ENCODE results near the gene JAG1.

DNA sequence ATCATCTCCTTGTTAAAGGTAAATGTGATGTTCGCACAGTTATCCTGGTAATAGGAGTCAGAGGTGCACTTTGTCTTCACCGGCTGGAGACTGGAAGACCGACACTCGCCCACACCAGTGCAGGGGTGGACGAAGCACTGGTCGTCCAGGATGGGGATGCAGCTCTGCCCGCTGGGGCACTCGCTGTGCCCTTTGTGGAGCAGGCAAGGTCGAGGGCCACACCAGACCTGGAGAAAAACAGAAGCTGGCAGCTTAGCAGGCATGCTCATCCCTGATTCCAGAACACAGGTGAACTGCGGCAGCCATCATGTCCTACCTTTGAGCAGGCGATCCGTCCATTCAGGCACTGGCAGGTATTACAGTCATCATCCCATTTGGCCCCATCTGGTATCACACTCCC lies 32.3 kb downstream of the JAG1 start:
- TF ChIP-seq, protein P1, sequence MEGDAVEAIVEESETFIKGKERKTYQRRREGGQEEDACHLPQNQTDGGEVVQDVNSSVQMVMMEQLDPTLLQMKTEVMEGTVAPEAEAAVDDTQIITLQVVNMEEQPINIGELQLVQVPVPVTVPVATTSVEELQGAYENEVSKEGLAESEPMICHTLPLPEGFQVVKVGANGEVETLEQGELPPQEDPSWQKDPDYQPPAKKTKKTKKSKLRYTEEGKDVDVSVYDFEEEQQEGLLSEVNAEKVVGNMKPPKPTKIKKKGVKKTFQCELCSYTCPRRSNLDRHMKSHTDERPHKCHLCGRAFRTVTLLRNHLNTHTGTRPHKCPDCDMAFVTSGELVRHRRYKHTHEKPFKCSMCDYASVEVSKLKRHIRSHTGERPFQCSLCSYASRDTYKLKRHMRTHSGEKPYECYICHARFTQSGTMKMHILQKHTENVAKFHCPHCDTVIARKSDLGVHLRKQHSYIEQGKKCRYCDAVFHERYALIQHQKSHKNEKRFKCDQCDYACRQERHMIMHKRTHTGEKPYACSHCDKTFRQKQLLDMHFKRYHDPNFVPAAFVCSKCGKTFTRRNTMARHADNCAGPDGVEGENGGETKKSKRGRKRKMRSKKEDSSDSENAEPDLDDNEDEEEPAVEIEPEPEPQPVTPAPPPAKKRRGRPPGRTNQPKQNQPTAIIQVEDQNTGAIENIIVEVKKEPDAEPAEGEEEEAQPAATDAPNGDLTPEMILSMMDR (IDR thresholded peaks at IDR 0.05; ENCODE audit: borderline replicate concordance, extremely low read depth, low read length, poor library complexity, severe bottlenecking): no peak
- TF ChIP-seq EZH2 (IDR thresholded peaks at IDR 0.05; ENCODE audit: borderline replicate concordance, low read depth, low read length, severe bottlenecking): no peak
